Measurements from ENCODE around the gene CD302.
A peak's percentile ranks its signal among the peaks of the same experiment; 100 is the strongest.
"Not testable (repeated sequence)": the region's sequence is repeated elsewhere in the genome, so short reads cannot be mapped to it uniquely, and the experiment has no call there.

The CD302 gene

DNA sequence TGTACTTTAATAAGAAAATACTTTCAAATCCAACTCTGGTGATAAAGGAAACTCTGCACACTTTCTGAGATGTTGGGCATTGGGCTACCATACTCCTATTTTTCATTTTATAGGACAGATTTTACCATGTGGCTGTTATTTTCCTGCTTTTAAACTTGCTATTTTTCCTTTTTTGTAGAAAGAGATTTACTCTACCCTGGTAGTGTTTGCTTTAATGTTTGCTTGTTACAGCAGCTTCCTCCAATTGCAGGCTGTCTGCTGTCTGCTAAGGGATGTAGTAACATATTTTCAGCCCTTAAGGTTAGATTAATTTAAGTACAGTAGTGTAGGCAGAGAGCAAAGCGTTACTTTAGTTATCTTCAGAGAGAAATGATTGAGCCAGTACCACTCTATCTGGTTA is 47.1 kb downstream of the CD302 start:
- Mint-ChIP-seq H3K27ac (no peak overlapping the region), H3K4me3 (no peak overlapping the region), H3K4me1 (ENCODE audit: low read depth) (peaks cover 27% of the 10 kb centered on the region), H3K27me3 (no peaks in the 10 kb centered on the region), H3K36me3 (ENCODE audit: low read depth) (peaks cover 63% of the 10 kb centered on the region), H3K9me3 (no peaks in the 10 kb centered on the region)
- DNase-seq = no peak

DNA sequence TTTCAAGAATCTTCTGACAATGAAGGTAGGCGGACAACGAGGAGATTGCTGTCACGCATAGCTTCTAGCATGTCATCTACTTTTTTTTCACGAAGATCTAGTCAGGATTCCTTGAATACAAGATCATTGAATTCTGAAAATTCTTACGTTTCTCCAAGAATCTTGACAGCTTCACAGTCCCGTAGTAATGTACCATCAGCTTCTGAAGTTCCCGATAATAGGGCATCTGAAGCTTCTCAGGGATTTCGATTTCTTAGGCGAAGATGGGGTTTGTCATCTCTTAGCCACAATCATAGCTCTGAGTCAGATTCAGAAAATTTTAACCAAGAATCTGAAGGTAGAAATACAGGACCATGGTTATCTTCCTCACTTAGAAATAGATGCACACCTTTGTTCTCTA is 49.9 kb downstream of the CD302 start:
- DNase-seq = no peak
- H3K27me3 Mint-ChIP-seq = no peaks in the 10 kb centered on the region
- no peak overlapping the region for H3K27ac Mint-ChIP-seq
- peaks cover 86% of the 10 kb centered on the region for H3K36me3 Mint-ChIP-seq (ENCODE audit: low read depth)
- no peaks in the 10 kb centered on the region for H3K9me3 Mint-ChIP-seq
- H3K4me1 Mint-ChIP-seq (ENCODE audit: low read depth) = peaks cover 31% of the 10 kb centered on the region
- no peak overlapping the region for H3K4me3 Mint-ChIP-seq

DNA sequence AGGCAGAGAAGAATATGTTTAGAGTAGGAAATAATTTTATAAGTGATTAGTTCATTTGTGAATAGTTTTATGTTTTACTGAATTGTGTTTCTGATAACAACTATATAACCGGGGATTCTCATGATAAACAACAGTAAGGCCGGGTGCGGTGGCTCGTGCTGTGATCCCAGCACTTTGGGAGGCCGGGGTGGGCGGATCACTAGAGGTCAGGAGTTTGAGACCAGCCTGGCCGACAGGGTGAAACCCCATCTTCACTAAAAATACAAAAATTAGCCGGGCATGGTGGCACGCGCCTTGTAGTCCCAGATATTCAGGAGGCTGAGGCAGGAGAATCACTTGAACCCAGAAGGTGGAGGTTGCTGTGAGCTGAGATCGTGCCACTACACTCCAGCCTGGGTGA is 52.8 kb downstream of the CD302 start:
- Mint-ChIP-seq H3K36me3 (ENCODE audit: low read depth) (peaks cover 87% of the 10 kb centered on the region), H3K4me1 (ENCODE audit: low read depth) (peaks cover 20% of the 10 kb centered on the region)
- not testable (repeated sequence) for H3K27me3 Mint-ChIP-seq, DNase-seq, H3K9me3 Mint-ChIP-seq, H3K4me3 Mint-ChIP-seq, H3K27ac Mint-ChIP-seq

DNA sequence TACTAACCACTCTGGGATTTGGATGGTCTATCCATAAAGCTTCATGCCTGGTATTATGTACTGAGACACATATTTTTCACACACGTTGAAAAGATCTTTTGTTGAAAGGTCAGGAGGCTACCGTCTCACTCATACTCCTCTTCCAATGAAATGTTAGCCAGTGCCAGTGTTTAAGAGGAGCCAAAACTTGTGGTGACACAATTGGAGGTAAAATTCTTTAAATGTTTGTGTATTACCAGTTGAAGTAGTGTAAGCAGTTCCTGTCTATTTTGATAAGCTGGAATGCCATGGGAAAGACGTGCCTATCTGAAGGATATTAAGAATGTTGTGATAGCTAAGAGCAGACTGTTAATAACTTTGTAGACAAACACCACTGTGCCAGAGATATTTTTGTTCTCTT is 53.6 kb downstream of the CD302 start:
- peak overlapping the region; percentile 12 for H3K27ac Mint-ChIP-seq
- peaks cover 88% of the 10 kb centered on the region for H3K36me3 Mint-ChIP-seq (ENCODE audit: low read depth)
- no peaks in the 10 kb centered on the region for H3K27me3 Mint-ChIP-seq
- no peak overlapping the region for H3K4me3 Mint-ChIP-seq
- no peaks in the 10 kb centered on the region for H3K9me3 Mint-ChIP-seq
- DNase-seq = no peak
- peaks cover 24% of the 10 kb centered on the region for H3K4me1 Mint-ChIP-seq (ENCODE audit: low read depth)

DNA sequence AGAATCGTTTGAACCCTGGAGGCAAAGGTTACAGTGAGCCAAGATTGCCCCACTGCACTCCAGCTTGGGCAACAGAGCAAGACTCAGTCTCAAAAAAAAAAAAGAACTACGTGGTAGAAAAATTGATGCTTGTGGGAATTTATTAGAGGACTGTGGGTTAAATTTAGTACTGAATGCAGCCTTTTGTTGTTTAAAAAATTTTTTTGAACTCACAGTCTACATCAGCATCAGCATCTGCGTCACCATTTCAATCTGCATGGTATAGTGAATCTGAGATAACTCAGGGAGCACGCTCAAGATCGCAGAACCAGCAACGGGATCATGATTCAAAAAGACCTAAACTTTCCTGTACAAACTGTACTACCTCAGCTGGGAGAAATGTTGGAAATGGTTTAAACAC is 55.2 kb downstream of the CD302 start:
- DNase-seq = no peak
- Mint-ChIP-seq H3K27me3 (no peaks in the 10 kb centered on the region), H3K4me3 (no peak overlapping the region), H3K9me3 (no peaks in the 10 kb centered on the region), H3K36me3 (ENCODE audit: low read depth) (peaks cover 91% of the 10 kb centered on the region), H3K27ac (no peak overlapping the region), H3K4me1 (ENCODE audit: low read depth) (peaks cover 28% of the 10 kb centered on the region)

DNA sequence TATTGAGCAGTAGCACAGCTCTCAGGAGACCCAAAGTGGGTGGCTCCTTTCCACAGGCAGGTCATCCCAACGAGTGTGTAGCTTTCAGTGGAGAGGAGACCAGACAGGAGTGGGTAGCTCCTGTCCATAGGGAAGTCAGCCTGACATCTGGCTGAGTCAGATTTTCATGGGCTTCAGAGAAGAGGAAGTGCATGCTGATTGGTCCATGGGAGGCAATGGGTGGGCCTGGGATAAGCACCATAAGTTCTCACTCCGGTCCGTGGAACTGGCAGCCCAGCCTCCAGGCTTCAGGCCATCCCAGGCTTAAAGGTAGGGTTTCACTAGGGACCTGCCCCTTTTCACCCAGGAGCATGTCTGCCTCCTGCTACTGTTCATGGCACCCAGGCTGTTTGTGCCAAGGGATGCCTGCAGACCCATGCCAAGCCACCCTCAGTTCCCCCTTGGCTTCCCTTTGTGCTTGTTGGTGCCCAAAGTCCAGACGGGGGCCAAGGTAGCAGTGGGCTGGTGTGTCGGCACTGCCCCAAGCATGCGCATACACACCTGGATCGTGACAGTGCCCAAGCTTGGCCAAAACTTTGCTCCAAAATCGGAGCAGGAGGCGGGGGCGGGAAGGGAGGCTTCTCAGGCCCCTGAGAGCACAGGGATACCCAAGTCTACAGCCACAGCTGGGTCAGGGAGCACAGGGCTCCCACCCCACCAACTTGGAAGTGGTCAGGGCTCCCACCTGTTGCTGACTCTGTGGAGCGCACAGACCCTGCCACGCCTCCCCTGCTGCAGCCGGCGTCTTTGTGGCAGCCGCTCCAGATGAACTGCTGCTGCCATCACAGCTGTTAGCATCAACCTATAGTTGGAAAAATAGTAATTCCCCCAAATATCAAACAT is 59.3 kb downstream of the CD302 start:
- H3K4me3 Mint-ChIP-seq = no peak overlapping the region
- peaks cover 97% of the 10 kb centered on the region for H3K36me3 Mint-ChIP-seq (ENCODE audit: low read depth)
- H3K27ac Mint-ChIP-seq = peak overlapping the region; percentile 55
- peaks cover 47% of the 10 kb centered on the region for H3K4me1 Mint-ChIP-seq (ENCODE audit: low read depth)
- no peaks in the 10 kb centered on the region for H3K27me3 Mint-ChIP-seq
- no peaks in the 10 kb centered on the region for H3K9me3 Mint-ChIP-seq
- DNase-seq = no peak

DNA sequence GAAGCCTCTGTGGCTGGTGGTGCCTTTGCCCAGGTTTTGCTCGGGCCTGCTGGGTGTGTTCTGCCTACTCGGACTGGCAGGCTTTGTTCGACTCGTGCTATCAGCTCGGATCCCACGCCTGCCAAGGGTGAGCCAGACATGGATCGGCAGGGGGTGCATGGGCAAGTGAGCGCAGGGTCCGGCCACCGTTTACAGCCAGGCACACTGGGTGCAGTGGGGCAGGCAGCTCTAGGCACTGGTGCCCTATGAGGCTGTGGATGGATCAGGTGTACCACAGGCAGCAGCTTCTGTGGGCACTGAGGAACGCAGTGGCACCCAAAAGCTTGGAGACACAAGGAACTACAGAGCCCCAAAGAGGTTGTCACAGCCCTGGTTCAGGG is 60.1 kb downstream of the CD302 start:
- H3K27me3 Mint-ChIP-seq = no peaks in the 10 kb centered on the region
- H3K4me3 Mint-ChIP-seq = no peak overlapping the region
- H3K4me1 Mint-ChIP-seq (ENCODE audit: low read depth) = peaks cover 51% of the 10 kb centered on the region
- peaks cover 96% of the 10 kb centered on the region for H3K36me3 Mint-ChIP-seq (ENCODE audit: low read depth)
- H3K9me3 Mint-ChIP-seq = no peaks in the 10 kb centered on the region
- H3K27ac Mint-ChIP-seq = peak overlapping the region; percentile 55
- no peak for DNase-seq

DNA sequence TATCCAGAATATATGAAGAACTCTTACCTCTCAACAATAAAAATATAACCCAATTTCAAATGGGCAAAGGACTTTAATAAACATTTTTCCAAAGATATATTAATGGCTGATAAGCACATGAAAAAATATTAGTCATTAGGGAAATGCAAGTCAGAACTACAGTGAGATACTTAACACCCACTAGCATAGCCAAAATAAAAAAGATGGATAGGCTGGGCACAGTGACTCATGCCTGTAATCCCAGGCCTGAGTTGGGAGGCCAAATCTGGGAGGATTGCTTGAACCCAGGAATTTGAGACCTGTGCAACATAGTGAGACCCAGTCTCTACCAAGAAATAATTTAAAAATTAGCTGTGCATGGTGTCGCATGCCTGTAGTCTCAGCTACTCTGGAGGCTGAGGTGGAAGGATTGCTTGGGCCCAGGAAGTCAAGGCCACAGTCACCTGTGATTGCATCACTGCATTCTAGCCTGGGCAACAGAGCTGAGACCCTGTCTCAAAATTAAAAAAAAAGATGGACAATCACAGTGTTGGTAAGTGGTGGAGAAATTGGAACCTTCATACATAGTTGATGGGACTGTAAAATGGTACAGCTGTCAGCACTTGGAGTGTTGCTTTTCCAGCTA is 60.6 kb downstream of the CD302 start:
- H3K36me3 Mint-ChIP-seq (ENCODE audit: low read depth) = peaks cover 95% of the 10 kb centered on the region

DNA sequence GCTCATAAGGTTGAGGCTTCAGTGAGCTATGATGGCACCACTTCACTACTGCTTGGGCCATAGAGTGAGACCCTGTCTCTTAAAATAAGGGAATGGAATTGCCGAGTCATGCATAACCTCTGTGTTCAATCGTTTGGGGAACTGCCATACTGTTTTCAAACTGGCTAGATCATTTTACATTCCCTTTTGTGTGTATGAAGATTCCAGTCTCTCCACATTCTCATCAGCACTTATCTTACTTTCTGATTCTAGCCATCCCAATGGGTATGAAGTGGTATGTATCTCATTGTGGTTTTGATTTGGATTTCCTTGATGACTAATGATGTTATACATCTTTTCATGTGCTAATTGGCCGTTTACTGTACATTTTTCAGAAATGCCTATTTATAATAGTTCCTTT is 62.0 kb downstream of the CD302 start:
- peaks cover 94% of the 10 kb centered on the region for H3K36me3 Mint-ChIP-seq (ENCODE audit: low read depth)
- no peaks in the 10 kb centered on the region for H3K27me3 Mint-ChIP-seq
- no peak for DNase-seq
- peaks cover 55% of the 10 kb centered on the region for H3K4me1 Mint-ChIP-seq (ENCODE audit: low read depth)
- H3K4me3 Mint-ChIP-seq = no peak overlapping the region
- H3K9me3 Mint-ChIP-seq = no peaks in the 10 kb centered on the region
- peak overlapping the region; percentile 75 for H3K27ac Mint-ChIP-seq

More for the DNA sequence above, 60.6 kb downstream of the CD302 start:
- H3K9me3 Mint-ChIP-seq = no peaks in the 10 kb centered on the region
- H3K27me3 Mint-ChIP-seq = no peaks in the 10 kb centered on the region
- H3K4me1 Mint-ChIP-seq (ENCODE audit: low read depth) = peaks cover 53% of the 10 kb centered on the region
- H3K4me3 Mint-ChIP-seq = no peak overlapping the region
- DNase-seq = no peak
- H3K27ac Mint-ChIP-seq = no peak overlapping the region

DNA sequence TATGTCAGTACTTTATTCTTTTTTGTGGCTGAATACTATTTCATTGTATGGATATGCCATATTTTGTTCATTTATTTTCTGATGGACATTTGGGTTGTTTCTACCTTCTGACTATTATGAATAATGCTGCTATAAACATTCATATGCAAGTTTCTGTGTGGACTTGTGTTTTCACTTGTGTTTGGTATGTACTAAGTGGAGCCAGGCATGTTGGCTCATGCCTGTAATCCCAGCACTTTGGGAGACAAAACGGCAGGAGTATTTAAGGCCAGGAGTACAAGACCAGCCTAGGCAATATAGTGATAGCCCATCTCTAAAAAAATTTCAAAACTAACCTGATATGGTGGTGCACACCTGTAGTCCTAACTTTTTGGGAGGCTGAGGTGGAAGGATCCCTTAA is 62.4 kb downstream of the CD302 start:
- Mint-ChIP-seq H3K27me3 (no peaks in the 10 kb centered on the region), H3K9me3 (no peaks in the 10 kb centered on the region), H3K36me3 (ENCODE audit: low read depth) (peaks cover 96% of the 10 kb centered on the region), H3K4me1 (ENCODE audit: low read depth) (peaks cover 53% of the 10 kb centered on the region), H3K4me3 (no peak overlapping the region), H3K27ac (peak overlapping the region; percentile 75)
- no peak for DNase-seq

DNA sequence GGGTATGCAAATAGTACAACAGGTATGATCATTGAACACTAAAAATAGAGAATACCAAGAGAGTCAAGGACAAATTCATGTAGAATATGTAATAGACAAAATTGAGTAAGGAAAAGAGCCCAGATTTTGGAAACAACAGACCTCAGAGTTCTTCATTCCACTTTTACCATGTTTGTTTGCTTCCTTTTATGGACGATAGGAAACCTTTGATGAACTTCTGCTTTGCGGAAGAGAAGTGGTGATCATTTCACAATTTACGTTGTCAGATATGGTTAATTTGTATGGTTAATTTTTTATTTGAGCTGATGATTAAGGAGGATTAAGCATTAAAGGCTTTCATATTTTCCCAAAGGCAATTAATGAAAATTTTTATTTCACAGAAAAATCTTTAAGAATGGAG is 69.4 kb downstream of the CD302 start:
- Mint-ChIP-seq H3K4me1 (ENCODE audit: low read depth) (peaks cover 59% of the 10 kb centered on the region), H3K27me3 (no peaks in the 10 kb centered on the region), H3K36me3 (ENCODE audit: low read depth) (peaks cover 93% of the 10 kb centered on the region), H3K4me3 (no peak overlapping the region), H3K9me3 (peaks cover 3% of the 10 kb centered on the region), H3K27ac (peak overlapping the region; percentile 26)
- DNase-seq = no peak

DNA sequence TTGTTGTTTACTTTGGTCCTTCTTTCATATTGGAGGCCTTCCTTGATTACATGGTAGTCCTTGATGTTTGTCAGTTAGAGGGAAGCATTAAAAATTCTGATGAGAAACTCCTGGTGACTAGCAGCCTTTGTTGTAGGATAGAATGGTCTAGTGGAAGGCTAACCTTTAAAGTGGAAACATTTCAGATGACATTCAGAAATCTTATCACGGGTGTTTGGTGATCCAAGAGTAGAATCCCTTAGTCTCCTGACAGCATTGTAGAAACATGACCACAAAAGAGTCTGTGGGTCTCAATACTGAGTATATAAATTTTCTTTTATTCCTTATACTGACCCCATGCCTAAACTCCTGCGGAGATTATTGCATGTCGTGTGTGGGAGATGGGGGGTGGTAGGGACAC is 72.3 kb downstream of the CD302 start:
- Mint-ChIP-seq H3K4me3 (no peak overlapping the region), H3K4me1 (ENCODE audit: low read depth) (peaks cover 79% of the 10 kb centered on the region), H3K27me3 (no peaks in the 10 kb centered on the region), H3K9me3 (peaks cover 3% of the 10 kb centered on the region), H3K27ac (peak overlapping the region; percentile 47), H3K36me3 (ENCODE audit: low read depth) (peaks cover 96% of the 10 kb centered on the region)
- DNase-seq = no peak

DNA sequence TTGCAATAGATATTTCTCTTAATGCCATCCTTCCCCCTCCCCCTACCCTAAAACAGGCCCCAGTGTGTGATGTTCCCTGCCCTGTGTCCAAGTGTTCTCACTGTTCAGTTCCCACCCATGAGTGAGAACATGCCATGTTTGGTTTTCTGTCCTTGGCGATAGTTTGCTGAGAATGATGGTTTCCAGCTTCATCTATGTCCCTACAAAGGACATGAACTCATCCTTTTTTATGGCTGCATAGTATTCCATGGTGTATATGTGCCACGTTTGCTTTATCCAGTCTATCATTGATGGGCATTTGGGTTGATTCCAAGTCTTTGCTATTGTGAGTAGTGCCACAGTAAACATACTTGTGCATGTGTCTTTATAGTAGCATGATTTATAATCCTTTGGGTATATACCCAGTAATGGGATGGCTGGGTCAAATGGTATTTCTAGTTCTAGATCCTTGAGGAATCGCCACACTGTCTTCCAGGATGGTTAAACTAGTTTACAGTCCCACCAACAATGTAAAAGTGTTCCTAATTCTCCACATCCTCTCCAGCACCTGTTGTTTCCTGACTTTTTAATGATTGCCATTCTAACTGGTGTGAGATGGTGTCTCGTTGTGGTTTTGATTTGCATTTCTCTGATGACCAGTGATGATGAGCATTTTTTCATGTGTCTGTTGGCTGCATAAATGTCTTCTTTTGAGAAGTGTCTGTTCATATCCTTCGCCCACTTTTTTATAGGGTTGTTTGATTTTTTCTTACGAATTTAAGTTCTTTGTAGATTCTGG is 73.0 kb downstream of the CD302 start:
- H3K4me3 Mint-ChIP-seq, DNase-seq, H3K27me3 Mint-ChIP-seq, H3K9me3 Mint-ChIP-seq: not testable (repeated sequence)
- Mint-ChIP-seq H3K4me1 (ENCODE audit: low read depth) (peaks cover 82% of the 10 kb centered on the region), H3K36me3 (ENCODE audit: low read depth) (peaks cover 96% of the 10 kb centered on the region), H3K27ac (peak overlapping the region; percentile 14)

DNA sequence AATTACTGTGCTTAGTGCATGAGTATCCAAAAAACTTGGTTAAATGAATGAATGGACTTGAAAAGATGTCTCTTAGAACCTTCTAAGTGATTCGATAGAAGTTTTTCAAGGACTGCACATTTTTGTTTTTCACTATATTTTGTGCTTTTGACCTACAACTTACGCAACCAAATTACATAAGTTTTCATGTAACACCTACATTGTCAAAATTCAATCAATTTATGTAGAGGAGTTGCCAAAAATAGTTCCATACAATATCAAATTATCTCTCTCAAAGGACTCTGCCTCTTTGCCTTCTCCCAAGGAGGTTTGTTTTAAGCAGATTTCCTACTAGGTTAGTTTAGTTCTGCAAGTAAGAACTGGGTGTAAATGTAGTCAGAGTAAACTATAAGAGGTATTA is 75.4 kb downstream of the CD302 start:
- peaks cover 3% of the 10 kb centered on the region for H3K9me3 Mint-ChIP-seq
- peaks cover 90% of the 10 kb centered on the region for H3K4me1 Mint-ChIP-seq (ENCODE audit: low read depth)
- H3K4me3 Mint-ChIP-seq = no peak overlapping the region
- peaks cover 95% of the 10 kb centered on the region for H3K36me3 Mint-ChIP-seq (ENCODE audit: low read depth)
- H3K27me3 Mint-ChIP-seq = no peaks in the 10 kb centered on the region
- DNase-seq = no peak
- peak overlapping the region; percentile 41 for H3K27ac Mint-ChIP-seq

DNA sequence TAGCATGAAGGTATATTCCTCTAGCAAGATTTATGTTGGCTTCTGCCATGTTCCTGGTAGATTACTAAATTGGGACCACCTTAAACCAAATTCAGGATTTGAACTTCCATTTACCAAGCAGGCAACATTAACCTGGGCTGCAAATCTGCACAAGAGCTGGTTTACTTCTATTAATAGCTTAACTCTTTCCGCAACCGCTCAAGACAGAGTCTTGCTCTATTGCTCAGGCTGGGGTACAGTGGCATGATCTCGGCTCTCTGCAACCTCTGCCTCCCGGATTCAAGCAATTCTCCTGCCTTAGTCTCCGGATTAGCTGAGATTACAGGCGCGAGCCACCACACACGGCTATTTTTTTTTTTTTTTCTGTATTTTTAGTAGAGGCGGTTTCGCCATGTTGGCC is 77.3 kb downstream of the CD302 start:
- DNase-seq = no peak
- peaks cover 93% of the 10 kb centered on the region for H3K4me1 Mint-ChIP-seq (ENCODE audit: low read depth)
- H3K4me3 Mint-ChIP-seq = no peak overlapping the region
- H3K36me3 Mint-ChIP-seq (ENCODE audit: low read depth) = peaks cover 98% of the 10 kb centered on the region
- H3K27me3 Mint-ChIP-seq = no peaks in the 10 kb centered on the region
- H3K27ac Mint-ChIP-seq = peak overlapping the region; percentile 5
- H3K9me3 Mint-ChIP-seq = peaks cover 3% of the 10 kb centered on the region
